ENCODE data around the gene CUX1. TPM values are rescaled to one million over a fixed set of nuclear protein-coding genes. Genes with fewer than 3 reads are reported as not detected.

Gene CUX1
- total RNA-seq, 1 experiment from 2014 or later = 116 TPM

DNA sequence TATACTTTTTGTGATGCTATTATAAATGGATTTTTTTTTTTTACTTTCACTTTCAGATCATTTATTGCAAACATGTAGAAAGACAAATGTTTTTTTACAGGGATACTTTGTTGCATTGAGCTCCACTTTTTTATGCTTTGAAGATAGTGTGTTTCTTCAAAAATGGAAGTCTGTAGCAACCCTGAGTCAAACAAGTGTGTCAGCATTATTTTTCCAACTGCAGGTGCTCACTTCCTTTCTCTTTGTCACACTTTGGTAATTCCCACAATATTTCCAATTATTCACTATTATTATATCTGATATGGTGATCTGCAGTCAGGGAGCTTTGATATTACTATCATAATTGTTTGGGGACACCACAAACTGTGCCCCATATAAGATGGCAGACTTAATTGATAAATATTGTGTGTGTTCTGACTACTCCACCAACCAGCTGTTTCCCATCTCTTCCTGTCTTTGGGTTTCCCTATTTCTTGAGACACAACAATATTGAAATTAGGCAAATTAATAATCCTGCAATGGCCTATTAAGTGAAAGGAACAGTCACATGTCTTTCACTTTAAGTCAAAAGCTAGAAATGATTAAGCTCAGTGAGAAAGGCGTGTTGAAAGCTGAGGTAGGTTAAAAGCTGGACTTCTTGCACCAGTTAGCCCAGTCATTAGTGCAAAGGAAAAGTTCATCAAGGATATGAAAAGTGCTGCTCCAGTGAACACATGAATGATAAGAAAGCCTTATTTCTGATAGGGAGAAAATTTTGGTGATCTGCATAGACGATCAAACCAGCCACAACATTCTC is 238.0 kb downstream of the CUX1 start:
- Mint-ChIP-seq H3K27me3 (ENCODE audit: insufficient read depth, unreplicated experiment) (no peaks in the 10 kb centered on the region), H3K4me3 (ENCODE audit: unreplicated experiment) (no peak overlapping the region), H3K9me3 (ENCODE audit: unreplicated experiment) (no peaks in the 10 kb centered on the region), H3K36me3 (ENCODE audit: insufficient read depth, unreplicated experiment) (peaks cover 69% of the 10 kb centered on the region), H3K4me1 (ENCODE audit: low read depth, unreplicated experiment) (peaks cover 13% of the 10 kb centered on the region), H3K27ac (ENCODE audit: unreplicated experiment) (no peak overlapping the region)
- H3K9me3 ChIP-seq = 0 out of 2 replicates have a peak, but pooled peaks cover 7% of the 10 kb centered on the region
- intact Hi-C loops (cut with micrococcal nuclease; ENCODE audit: unreplicated experiment) = no loop called here
- 0 out of 2 replicates have a peak, but pooled peaks cover 3% of the 10 kb centered on the region for H3K4me1 ChIP-seq
- ChIA-PET POLR2A (no interaction called here), CTCF (interaction anchor here (0.6 kb wide), 1 partner anchor 248 kb away, joined by 10 read pairs; no protein-coding TSS in a partner anchor)
- H3K4me3 ChIP-seq (ENCODE audit: low read depth, low read length) = no peak overlapping the region
- H3K36me3 ChIP-seq (ENCODE audit: control insufficient read depth, insufficient read depth, low read length) = no peaks in the 10 kb centered on the region
- no peaks in the 10 kb centered on the region for H3K27me3 ChIP-seq (replicated peaks; ENCODE audit: control insufficient read depth, insufficient read depth, low read length)
- BruUV-seq (replicated peaks) = no TSS peak
- no peak for DNase-seq
- TF ChIP-seq, protein P1, sequence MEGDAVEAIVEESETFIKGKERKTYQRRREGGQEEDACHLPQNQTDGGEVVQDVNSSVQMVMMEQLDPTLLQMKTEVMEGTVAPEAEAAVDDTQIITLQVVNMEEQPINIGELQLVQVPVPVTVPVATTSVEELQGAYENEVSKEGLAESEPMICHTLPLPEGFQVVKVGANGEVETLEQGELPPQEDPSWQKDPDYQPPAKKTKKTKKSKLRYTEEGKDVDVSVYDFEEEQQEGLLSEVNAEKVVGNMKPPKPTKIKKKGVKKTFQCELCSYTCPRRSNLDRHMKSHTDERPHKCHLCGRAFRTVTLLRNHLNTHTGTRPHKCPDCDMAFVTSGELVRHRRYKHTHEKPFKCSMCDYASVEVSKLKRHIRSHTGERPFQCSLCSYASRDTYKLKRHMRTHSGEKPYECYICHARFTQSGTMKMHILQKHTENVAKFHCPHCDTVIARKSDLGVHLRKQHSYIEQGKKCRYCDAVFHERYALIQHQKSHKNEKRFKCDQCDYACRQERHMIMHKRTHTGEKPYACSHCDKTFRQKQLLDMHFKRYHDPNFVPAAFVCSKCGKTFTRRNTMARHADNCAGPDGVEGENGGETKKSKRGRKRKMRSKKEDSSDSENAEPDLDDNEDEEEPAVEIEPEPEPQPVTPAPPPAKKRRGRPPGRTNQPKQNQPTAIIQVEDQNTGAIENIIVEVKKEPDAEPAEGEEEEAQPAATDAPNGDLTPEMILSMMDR (IDR thresholded peaks at IDR 0.05; ENCODE audit: insufficient read depth in 1 of 2, low read depth in 1 of 2, low read length in 1 of 2, severe bottlenecking in 1 of 2, unreplicated experiment in 1 of 2) = no peak

DNA sequence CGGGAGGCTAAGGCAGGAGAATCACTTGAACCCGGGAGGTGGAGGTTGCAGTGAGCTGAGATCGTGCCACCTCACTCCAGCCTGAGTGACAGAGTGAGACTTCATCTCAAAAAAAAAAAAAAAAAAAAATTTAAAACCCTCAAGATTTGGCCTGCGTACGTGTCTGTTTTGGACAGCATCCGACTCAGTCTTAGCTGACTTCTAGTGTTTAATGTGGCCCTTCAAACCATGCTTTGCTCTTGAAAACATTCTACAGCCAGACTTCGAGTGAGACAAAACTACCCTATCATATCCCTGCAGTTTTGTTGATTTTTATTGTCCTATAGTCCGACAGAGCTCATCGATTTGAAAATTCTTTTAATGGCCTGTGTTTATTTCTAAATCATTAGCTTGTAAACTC is 242.1 kb downstream of the CUX1 start:
- ChIA-PET CTCF (no interaction called here), POLR2A (no interaction called here)
- H3K9me3 Mint-ChIP-seq (ENCODE audit: unreplicated experiment) = no peaks in the 10 kb centered on the region

DNA sequence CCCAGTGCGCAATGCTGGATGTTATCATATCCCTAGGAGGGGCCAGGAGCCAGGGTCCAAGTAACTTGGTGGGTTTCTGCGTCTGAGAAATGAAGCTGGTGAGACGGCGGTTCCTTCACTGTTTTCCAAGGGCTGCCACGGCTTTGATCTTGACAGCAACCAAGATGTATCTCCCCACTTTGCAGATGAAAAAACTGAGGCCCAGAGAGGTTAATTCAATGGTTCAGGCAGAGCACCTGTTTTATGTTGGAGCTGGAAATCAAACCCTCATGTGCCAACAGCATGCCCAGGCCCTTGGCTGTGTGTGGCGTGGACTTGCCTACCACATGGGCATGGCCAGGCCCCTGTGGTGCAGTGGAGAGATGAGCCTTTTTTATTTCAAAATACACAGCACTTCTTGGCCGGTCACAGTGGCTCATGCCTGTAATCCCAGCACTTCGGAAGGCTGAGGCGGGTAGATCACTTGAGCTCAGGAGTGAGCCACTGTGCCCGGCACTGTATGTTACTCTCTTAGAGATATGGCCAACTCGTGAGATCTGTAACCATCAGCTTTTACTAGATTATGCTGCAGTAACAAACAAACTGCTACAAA is 244.0 kb downstream of the CUX1 start:
- Mint-ChIP-seq H3K27ac (ENCODE audit: unreplicated experiment) (peak overlapping the region; percentile 77), H3K4me1 (ENCODE audit: low read depth, unreplicated experiment) (peaks cover 19% of the 10 kb centered on the region), H3K27me3 (ENCODE audit: insufficient read depth, unreplicated experiment) (no peaks in the 10 kb centered on the region), H3K4me3 (ENCODE audit: unreplicated experiment) (no peak overlapping the region), H3K9me3 (ENCODE audit: unreplicated experiment) (no peaks in the 10 kb centered on the region), H3K36me3 (ENCODE audit: insufficient read depth, unreplicated experiment) (peaks cover 63% of the 10 kb centered on the region)
- Histone ChIP-seq H3K4me1 (peaks cover 18% of the 10 kb centered on the region), H3K36me3 (ENCODE audit: control insufficient read depth, insufficient read depth, low read length) (no peaks in the 10 kb centered on the region), H3K27me3 (replicated peaks; ENCODE audit: control insufficient read depth, insufficient read depth, low read length) (no peaks in the 10 kb centered on the region), H3K9me3 (no peaks in the 10 kb centered on the region), H3K4me3 (ENCODE audit: low read depth, low read length) (no peak overlapping the region)
- no peak for DNase-seq
- ChIA-PET POLR2A (no interaction called here), CTCF (no interaction called here)
- intact Hi-C loops (cut with micrococcal nuclease; ENCODE audit: unreplicated experiment) = loop anchor here (5.0 kb wide), 2 partner anchors 36 to 39 kb away; no protein-coding TSS in a partner anchor
- TF ChIP-seq, protein P1 (IDR thresholded peaks at IDR 0.05; ENCODE audit: insufficient read depth in 1 of 2, low read depth in 1 of 2, low read length in 1 of 2, severe bottlenecking in 1 of 2, unreplicated experiment in 1 of 2) = no peak
- no TSS peak for BruUV-seq (replicated peaks)

More for the DNA sequence above, 242.1 kb downstream of the CUX1 start:
- Histone ChIP-seq H3K36me3 (ENCODE audit: control insufficient read depth, insufficient read depth, low read length) (no peaks in the 10 kb centered on the region), H3K9me3 (no peaks in the 10 kb centered on the region), H3K4me3 (ENCODE audit: low read depth, low read length) (no peak overlapping the region), H3K4me1 (peaks cover 13% of the 10 kb centered on the region), H3K27me3 (replicated peaks; ENCODE audit: control insufficient read depth, insufficient read depth, low read length) (no peaks in the 10 kb centered on the region)
- Mint-ChIP-seq H3K27ac (ENCODE audit: unreplicated experiment) (peak overlapping the region; percentile 50), H3K4me3 (ENCODE audit: unreplicated experiment) (no peak overlapping the region), H3K36me3 (ENCODE audit: insufficient read depth, unreplicated experiment) (peaks cover 67% of the 10 kb centered on the region), H3K27me3 (ENCODE audit: insufficient read depth, unreplicated experiment) (no peaks in the 10 kb centered on the region), H3K4me1 (ENCODE audit: low read depth, unreplicated experiment) (peaks cover 15% of the 10 kb centered on the region)
- TF ChIP-seq, protein P1 (IDR thresholded peaks at IDR 0.05; ENCODE audit: insufficient read depth in 1 of 2, low read depth in 1 of 2, low read length in 1 of 2, severe bottlenecking in 1 of 2, unreplicated experiment in 1 of 2) = no peak
- no peak for DNase-seq
- BruUV-seq (replicated peaks) = no TSS peak
- intact Hi-C loops (cut with micrococcal nuclease; ENCODE audit: unreplicated experiment) = no loop called here

All from Caco-2 (cell line).